H1 (cell line): ENCODE results near the gene PPP2R5B.

Source experiments
- CHD1 ChIP-seq: IDR thresholded peaks from 2 replicates; pipeline ENCODE4 v1.6.1; 2012; ENCODE audit warnings: low read depth, low read length, improper control_type of control experiment
- CTCF ChIP-seq, 3 experiments: IDR thresholded peaks; 1 replicate in 2 of 3; 2 replicates in 1 of 3; pipeline versions ENCODE4 v1.5.1 to v1.6.1; 2011; ENCODE audit warnings: low read length in 3 of 3, mild to moderate bottlenecking in 3 of 3, inconsistent platforms in 2 of 3, low read depth in 1 of 3, moderate library complexity in 1 of 3; ENCODE audit not compliant: insufficient read depth in 1 of 3; ENCODE audit errors: control extremely low read depth in 1 of 3
- EP300 ChIP-seq, 2 experiments: IDR thresholded peaks; 1 replicate in 1 of 2; 2 replicates in 1 of 2; pipeline ENCODE4 v1.6.1; 2011 to 2012; ENCODE audit warnings: low read depth in 2 of 2, low read length in 2 of 2, mild to moderate bottlenecking in 2 of 2, borderline replicate concordance in 1 of 2, inconsistent platforms in 1 of 2, moderate library complexity in 1 of 2
- FOSL1 ChIP-seq: IDR thresholded peaks from 2 replicates; pipeline ENCODE4 v1.6.1; 2011; ENCODE audit warnings: mild to moderate bottlenecking, low read depth, low read length, moderate library complexity; ENCODE audit not compliant: insufficient read depth
- MAX ChIP-seq: IDR thresholded peaks from 2 replicates; pipeline ENCODE4 v1.6.1; 2012; ENCODE audit warnings: inconsistent platforms
- NRF1 ChIP-seq: IDR thresholded peaks from 2 replicates; pipeline ENCODE4 v1.6.1; 2011; ENCODE audit warnings: mild to moderate bottlenecking, low read depth, low read length, improper control_type of control experiment
- POLR2A ChIP-seq, 2 experiments: IDR thresholded peaks; 1 replicate in 1 of 2; 2 replicates in 1 of 2; pipeline ENCODE4 v1.6.1; 2011; ENCODE audit warnings: low read depth in 2 of 2, low read length in 2 of 2, mild to moderate bottlenecking in 2 of 2; ENCODE audit errors: control extremely low read depth in 1 of 2
- SP4 ChIP-seq: IDR thresholded peaks from 2 replicates; pipeline ENCODE4 v1.6.1; 2012; ENCODE audit warnings: low read length, inconsistent platforms
- SRF ChIP-seq: IDR thresholded peaks from 2 replicates; pipeline ENCODE4 v1.6.1; 2011; ENCODE audit warnings: mild to moderate bottlenecking, low read depth, low read length, moderate library complexity
- YY1 ChIP-seq: IDR thresholded peaks from 2 replicates; pipeline ENCODE4 v1.6.1; 2011; ENCODE audit warnings: low read depth, mild to moderate bottlenecking, low read length

- TF ChIP-seq CHD1 (no peak), CTCF (IDR thresholded peaks at IDR 0.05; ENCODE audit: control extremely low read depth in 1 of 3, insufficient read depth in 1 of 3, low read depth in 1 of 3, low read length in 3 of 3) (no peak), POLR2A (IDR thresholded peaks at IDR 0.05; ENCODE audit: control extremely low read depth in 1 of 2, low read depth in 2 of 2, low read length in 2 of 2) (no peak), SRF (no peak), EP300 (IDR thresholded peaks at IDR 0.05; ENCODE audit: borderline replicate concordance in 1 of 2, low read depth in 2 of 2, low read length in 2 of 2) (no peak), SP4 (no peak), NRF1 (no peak), YY1 (no peak), FOSL1 (no peak), MAX (no peak)
Measured at GRCh38 chr11:64888406-64888728, 36.1 kb upstream of the PPP2R5B start.
